Measurements from ENCODE around the gene OPCML. TPM values are rescaled to one million over a fixed set of nuclear protein-coding genes. Genes with fewer than 3 reads are reported as not detected.
A peak's percentile ranks its signal among the peaks of the same experiment; 100 is the strongest.

OPCML gene
- total RNA-seq, 1 experiment from 2014 or later, result 0.21 TPM

- no peak overlapping the region for H3K4me3 ChIP-seq (ENCODE audit: insufficient read depth, low read depth, low read length)
- H3K27me3 ChIP-seq (ENCODE audit: control insufficient read depth, insufficient read depth, low read length), result no peaks in the 10 kb centered on the region
- no peak for DNase-seq
- no peaks in the 10 kb centered on the region for H3K36me3 ChIP-seq (replicated peaks; ENCODE audit: control insufficient read depth, insufficient read depth, low read length)
Measured at GRCh38 chr11:132811649-132812048, 720.7 kb downstream of the OPCML start.

- no peak overlapping the region for H3K4me3 ChIP-seq (ENCODE audit: insufficient read depth, low read depth, low read length)
- no peaks in the 10 kb centered on the region for H3K36me3 ChIP-seq (replicated peaks; ENCODE audit: control insufficient read depth, insufficient read depth, low read length)
- no peak for DNase-seq
- no peaks in the 10 kb centered on the region for H3K27me3 ChIP-seq (ENCODE audit: control insufficient read depth, insufficient read depth, low read length)
Measured at GRCh38 chr11:132809070-132809469, 723.2 kb downstream of the OPCML start.

DNA sequence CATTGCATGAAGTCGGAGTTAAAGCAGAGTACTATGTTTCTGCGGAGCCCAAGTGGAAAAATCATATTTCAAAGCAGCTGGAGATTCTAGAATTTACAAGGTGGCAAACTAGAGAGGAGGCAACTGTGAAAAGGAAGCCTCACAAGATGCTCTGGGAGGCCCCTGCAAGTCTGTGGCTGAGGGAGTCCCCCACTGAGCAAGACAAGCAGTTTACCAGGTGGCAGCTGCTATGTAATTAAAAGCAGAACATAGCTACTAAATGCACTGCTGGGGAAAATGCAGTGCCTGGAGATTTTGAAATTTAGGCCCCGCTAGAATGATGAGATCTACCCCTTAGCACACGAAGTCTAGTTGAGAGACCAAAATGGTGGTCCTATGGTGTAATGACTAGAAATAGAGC, 728.0 kb downstream of the OPCML start:
- no peak for DNase-seq
- Histone ChIP-seq H3K27me3 (ENCODE audit: control insufficient read depth, insufficient read depth, low read length) (no peaks in the 10 kb centered on the region), H3K4me3 (ENCODE audit: insufficient read depth, low read depth, low read length) (no peak overlapping the region), H3K36me3 (replicated peaks; ENCODE audit: control insufficient read depth, insufficient read depth, low read length) (no peaks in the 10 kb centered on the region)

GRCh38 chr11:132803436-132803835, 728.9 kb downstream of the OPCML start:
- no peak for DNase-seq
- H3K4me3 ChIP-seq (ENCODE audit: insufficient read depth, low read depth, low read length), result no peak overlapping the region
- H3K36me3 ChIP-seq (replicated peaks; ENCODE audit: control insufficient read depth, insufficient read depth, low read length), result no peaks in the 10 kb centered on the region
- H3K27me3 ChIP-seq (ENCODE audit: control insufficient read depth, insufficient read depth, low read length), result no peaks in the 10 kb centered on the region

DNA sequence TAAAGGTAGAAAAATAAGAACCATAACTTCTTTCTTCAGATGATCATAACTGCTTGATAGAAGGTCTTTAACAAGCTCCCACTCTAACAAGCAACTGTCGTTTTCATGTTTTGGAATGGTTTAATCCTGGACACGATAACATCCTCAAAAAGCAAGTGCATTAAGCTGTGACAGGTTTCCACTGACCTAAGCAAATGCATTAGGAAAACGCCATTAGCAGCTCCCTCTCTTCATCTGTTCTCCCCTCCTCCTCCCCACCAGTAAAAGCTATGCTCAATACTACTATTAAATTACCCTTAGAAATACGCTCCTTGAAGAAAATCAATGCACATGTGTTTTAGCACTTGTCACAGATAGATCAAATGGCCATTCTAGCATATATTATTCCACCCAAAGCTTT, 729.4 kb downstream of the OPCML start:
- no peak overlapping the region for H3K4me3 ChIP-seq (ENCODE audit: insufficient read depth, low read depth, low read length)
- H3K36me3 ChIP-seq (replicated peaks; ENCODE audit: control insufficient read depth, insufficient read depth, low read length), result no peaks in the 10 kb centered on the region
- DNase-seq, result no peak
- no peaks in the 10 kb centered on the region for H3K27me3 ChIP-seq (ENCODE audit: control insufficient read depth, insufficient read depth, low read length)

- no peak for DNase-seq
- no peaks in the 10 kb centered on the region for H3K27me3 ChIP-seq (ENCODE audit: control insufficient read depth, insufficient read depth, low read length)
- H3K36me3 ChIP-seq (replicated peaks; ENCODE audit: control insufficient read depth, insufficient read depth, low read length), result no peaks in the 10 kb centered on the region
- H3K4me3 ChIP-seq (ENCODE audit: insufficient read depth, low read depth, low read length), result no peak overlapping the region
Measured at GRCh38 chr11:132793831-132794230, 738.5 kb downstream of the OPCML start.

GRCh38 chr11:132792341-132793140, 739.8 kb downstream of the OPCML start:
- Histone ChIP-seq H3K4me3 (ENCODE audit: insufficient read depth, low read depth, low read length) (peak overlapping the region; percentile 36; the same call in 1 of the 2 replicates), H3K27me3 (ENCODE audit: control insufficient read depth, insufficient read depth, low read length) (no peaks in the 10 kb centered on the region), H3K36me3 (replicated peaks; ENCODE audit: control insufficient read depth, insufficient read depth, low read length) (no peaks in the 10 kb centered on the region)
- peak; percentile 80 for DNase-seq

GRCh38 chr11:132790971-132791370, 741.3 kb downstream of the OPCML start:
- H3K4me3 ChIP-seq (ENCODE audit: insufficient read depth, low read depth, low read length), result no peak overlapping the region
- no peaks in the 10 kb centered on the region for H3K27me3 ChIP-seq (ENCODE audit: control insufficient read depth, insufficient read depth, low read length)
- no peak for DNase-seq
- H3K36me3 ChIP-seq (replicated peaks; ENCODE audit: control insufficient read depth, insufficient read depth, low read length), result no peaks in the 10 kb centered on the region

- Histone ChIP-seq H3K36me3 (replicated peaks; ENCODE audit: control insufficient read depth, insufficient read depth, low read length) (no peaks in the 10 kb centered on the region), H3K4me3 (ENCODE audit: insufficient read depth, low read depth, low read length) (no peak overlapping the region), H3K27me3 (ENCODE audit: control insufficient read depth, insufficient read depth, low read length) (no peaks in the 10 kb centered on the region)
- DNase-seq, result no peak
Measured at GRCh38 chr11:132790466-132790865, 741.8 kb downstream of the OPCML start.

- H3K27me3 ChIP-seq (ENCODE audit: control insufficient read depth, insufficient read depth, low read length), result no peaks in the 10 kb centered on the region
- no peak overlapping the region for H3K4me3 ChIP-seq (ENCODE audit: insufficient read depth, low read depth, low read length)
- H3K36me3 ChIP-seq (replicated peaks; ENCODE audit: control insufficient read depth, insufficient read depth, low read length), result no peaks in the 10 kb centered on the region
- DNase-seq, result no peak
Measured at GRCh38 chr11:132788816-132789325, 743.4 kb downstream of the OPCML start.

DNA sequence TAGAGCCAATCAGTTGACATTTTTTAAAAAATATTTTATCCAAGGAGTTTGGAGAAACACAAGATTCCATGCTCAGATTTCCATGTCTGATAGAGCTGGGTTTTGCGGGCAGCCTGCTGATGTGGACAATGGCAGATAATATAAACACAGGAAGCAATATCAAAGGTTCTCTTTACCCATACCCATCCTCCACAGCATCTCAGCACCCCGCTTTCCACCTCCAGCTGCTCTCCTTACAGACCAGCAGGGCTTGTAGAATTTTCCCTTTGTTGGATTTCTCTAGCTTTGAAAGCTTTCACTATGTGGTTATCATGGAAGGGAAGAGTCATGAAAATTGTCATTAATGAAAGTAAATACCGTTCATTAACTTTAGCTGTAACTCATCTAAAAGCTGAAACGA, 746.4 kb downstream of the OPCML start:
- DNase-seq, result peak; percentile 46
- Histone ChIP-seq H3K36me3 (replicated peaks; ENCODE audit: control insufficient read depth, insufficient read depth, low read length) (no peaks in the 10 kb centered on the region), H3K4me3 (ENCODE audit: insufficient read depth, low read depth, low read length) (no peak overlapping the region), H3K27me3 (ENCODE audit: control insufficient read depth, insufficient read depth, low read length) (no peaks in the 10 kb centered on the region)

DNA sequence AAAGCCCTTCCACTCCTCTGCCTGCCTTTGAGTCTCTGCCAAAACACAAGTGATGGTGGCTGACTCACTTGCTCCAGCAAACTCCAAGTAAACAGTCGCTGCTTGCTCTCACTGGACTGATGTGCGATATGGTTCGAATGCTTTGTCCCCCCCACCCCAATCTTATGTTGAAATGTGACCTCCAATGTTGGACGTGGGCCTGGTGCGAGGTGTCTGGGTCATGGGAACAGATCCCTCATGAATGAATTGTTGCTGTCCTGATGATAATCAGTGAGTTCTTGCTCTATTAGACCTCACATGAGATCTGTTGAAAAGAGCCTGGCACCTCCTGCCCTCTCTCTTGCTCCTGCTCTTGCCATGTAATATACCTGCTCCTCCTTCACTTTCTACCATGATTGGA, 747.9 kb downstream of the OPCML start:
- Histone ChIP-seq H3K36me3 (replicated peaks; ENCODE audit: control insufficient read depth, insufficient read depth, low read length) (no peaks in the 10 kb centered on the region), H3K4me3 (ENCODE audit: insufficient read depth, low read depth, low read length) (no peak overlapping the region), H3K27me3 (ENCODE audit: control insufficient read depth, insufficient read depth, low read length) (no peaks in the 10 kb centered on the region)
- no peak for DNase-seq

DNA sequence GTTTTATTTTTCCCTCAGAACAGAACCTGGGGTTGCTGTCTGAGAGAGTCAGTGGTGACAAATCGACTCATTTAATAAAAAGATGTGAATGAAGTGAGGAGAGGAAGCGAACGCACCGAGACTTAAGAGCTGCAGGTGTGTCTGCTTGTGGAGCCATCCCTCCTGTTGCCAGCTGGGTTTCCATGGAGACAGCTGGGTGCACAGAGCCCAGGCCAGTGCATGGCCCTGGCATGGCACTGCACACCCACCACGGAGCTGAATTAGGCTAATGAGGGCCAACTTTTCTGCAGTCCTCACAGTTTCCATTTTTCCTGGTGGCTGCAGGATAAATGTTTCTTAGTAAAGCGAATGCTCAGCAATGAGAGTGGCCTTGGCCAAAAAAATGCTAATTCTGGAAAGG, 750.2 kb downstream of the OPCML start:
- no peaks in the 10 kb centered on the region for H3K27me3 ChIP-seq (ENCODE audit: control insufficient read depth, insufficient read depth, low read length)
- H3K36me3 ChIP-seq (replicated peaks; ENCODE audit: control insufficient read depth, insufficient read depth, low read length), result no peaks in the 10 kb centered on the region
- H3K4me3 ChIP-seq (ENCODE audit: insufficient read depth, low read depth, low read length), result no peak overlapping the region
- DNase-seq, result no peak

- no peaks in the 10 kb centered on the region for H3K36me3 ChIP-seq (replicated peaks; ENCODE audit: control insufficient read depth, insufficient read depth, low read length)
- DNase-seq, result no peak
- H3K4me3 ChIP-seq (ENCODE audit: insufficient read depth, low read depth, low read length), result no peak overlapping the region
- no peaks in the 10 kb centered on the region for H3K27me3 ChIP-seq (ENCODE audit: control insufficient read depth, insufficient read depth, low read length)
Measured at GRCh38 chr11:132780046-132780445, 752.3 kb downstream of the OPCML start.

GRCh38 chr11:132779497-132779896, 752.8 kb downstream of the OPCML start:
- H3K27me3 ChIP-seq (ENCODE audit: control insufficient read depth, insufficient read depth, low read length), result no peaks in the 10 kb centered on the region
- peak; percentile 21 for DNase-seq
- no peak overlapping the region for H3K4me3 ChIP-seq (ENCODE audit: insufficient read depth, low read depth, low read length)
- no peaks in the 10 kb centered on the region for H3K36me3 ChIP-seq (replicated peaks; ENCODE audit: control insufficient read depth, insufficient read depth, low read length)

Data from H7 (cell line).